ENCODE results near the gene C4orf54. TPM values are rescaled to one million over a fixed set of nuclear protein-coding genes. Genes with fewer than 3 reads are reported as not detected.

Gene C4orf54
- total and polyA plus RNA-seq, 2 of the 8 experiments (the other 6 are each of a cell fraction or from before 2014, with no cell fraction given) = not detected

- FAIRE-seq (no peak), DNase-seq (ENCODE audit: low read depth in 1 of 2, low spot score in 2 of 2) (no peak)
- no peak overlapping the region for H4K91ac ChIP-seq (replicated peaks; ENCODE audit: insufficient read length, low read length)
- H3K4me3 ChIP-seq (ENCODE audit: extremely low read depth in 1 of 4, insufficient read depth in 2 of 4, low read depth in 3 of 4, low read length in 4 of 4) = no peak overlapping the region
- no peaks in the 10 kb centered on the region for H3K9me3 ChIP-seq (ENCODE audit: insufficient read depth in 2 of 2, low read depth in 1 of 2, low read length in 1 of 2)
- H2BK20ac ChIP-seq (ENCODE audit: low read length) = no peak overlapping the region
- no peak overlapping the region for H4K5ac ChIP-seq (ENCODE audit: insufficient read length, low read depth, low read length)
- H3K4me1 ChIP-seq (replicated peaks in 1 of 4; ENCODE audit: control insufficient read depth in 3 of 4, insufficient read depth in 4 of 4, low read length in 3 of 4) = peaks cover 0 to 3% (median 0%) of the 10 kb centered on the region in 4 experiments; a peak in 2 of 7 replicates
- H3K27me3 ChIP-seq (replicated peaks in 1 of 4; ENCODE audit: control insufficient read depth in 3 of 4, extremely low read depth in 1 of 4, insufficient read depth in 3 of 4, low read length in 3 of 4) = no peaks in the 10 kb centered on the region
- no peak overlapping the region for H3K23ac ChIP-seq (ENCODE audit: insufficient read length)
- H3K18ac ChIP-seq (ENCODE audit: extremely low read depth, low read length) = no peak overlapping the region
- H4K8ac ChIP-seq (ENCODE audit: extremely low read depth, insufficient read depth, low read length) = no peak overlapping the region
- no peaks in the 10 kb centered on the region for H4K20me1 ChIP-seq (replicated peaks in 1 of 2; ENCODE audit: control insufficient read depth in 1 of 2, insufficient read depth in 2 of 2, low read length in 2 of 2)
- no peak overlapping the region for H2AFZ ChIP-seq (ENCODE audit: low read length)
- no peak overlapping the region for H3K4ac ChIP-seq (replicated peaks; ENCODE audit: insufficient read length, low read depth, low read length)
- POLR2A ChIA-PET (ENCODE audit: partially characterized antibody) = no interaction called here
- no peaks in the 10 kb centered on the region for H3K79me1 ChIP-seq (ENCODE audit: low read depth, low read length)
- H3K36me3 ChIP-seq (ENCODE audit: control insufficient read depth in 2 of 4, insufficient read depth in 4 of 4, low read length in 3 of 4) = no peaks in the 10 kb centered on the region
- no peak overlapping the region for H2BK120ac ChIP-seq (replicated peaks; ENCODE audit: low read depth, low read length)
- no peak overlapping the region for H2BK5ac ChIP-seq (ENCODE audit: low read depth, low read length)
- no peak overlapping the region for H3K14ac ChIP-seq (ENCODE audit: insufficient read length)
- H2BK15ac ChIP-seq (ENCODE audit: low read length) = no peak overlapping the region
- no peak overlapping the region for H2AK5ac ChIP-seq (ENCODE audit: low read depth, low read length)
- no peaks in the 10 kb centered on the region; the same call in 1 of the 2 replicates for H3K23me2 ChIP-seq (ENCODE audit: low read depth, low read length)
- H3K27ac ChIP-seq (ENCODE audit: low read depth, low read length) = no peak overlapping the region
- no peak overlapping the region for H3K9ac ChIP-seq (replicated peaks in 1 of 4; ENCODE audit: extremely low read depth in 1 of 4, low read depth in 3 of 4, low read length in 3 of 4)
- CTCF ChIA-PET (ENCODE audit: partially characterized antibody) = interaction anchor here (0.6 to 1.0 kb wide), 2 partner anchors 21 to 192 kb away, joined by 3 to 4 read pairs; no protein-coding TSS in a partner anchor
- WGBS, 2 experiments (ENCODE audit: extremely low coverage in 1 of 2, insufficient coverage in 1 of 2, insufficient read length in 1 of 2, insufficient replicate concordance in 2 of 2, low coverage in 1 of 2, low lambda C conversion rate in 2 of 2, missing lambda C conversion rate in 1 of 2) = 86% methylated on average over 3 of the region's 3 CpGs; no CpG with 5 or more reads in 1 of the 2 experiments
- no peak overlapping the region for H3K56ac ChIP-seq (replicated peaks; ENCODE audit: insufficient read length, low read depth, low read length)
- no peak overlapping the region for H3K4me2 ChIP-seq (ENCODE audit: insufficient read depth in 1 of 2, low read depth in 2 of 2, low read length in 2 of 2)
- H2BK12ac ChIP-seq (ENCODE audit: low read depth, low read length) = no peak overlapping the region
- H3K79me2 ChIP-seq (ENCODE audit: control insufficient read depth in 1 of 2, insufficient read depth in 2 of 2, low read length in 2 of 2) = no peaks in the 10 kb centered on the region
- TF ChIP-seq HDAC2 (IDR thresholded peaks at IDR 0.05; ENCODE audit: borderline replicate concordance in 1 of 2, low read depth in 2 of 2, low read length in 2 of 2) (no peak), RFX5 (IDR thresholded peaks at IDR 0.05; ENCODE audit: borderline replicate concordance, low read depth, low read length) (no peak), RNF2 (IDR thresholded peaks at IDR 0.05; ENCODE audit: borderline replicate concordance, low read depth, low read length, missing control alignments, poor library complexity, severe bottlenecking) (no peak), CHD1 (IDR thresholded peaks at IDR 0.05; ENCODE audit: low read depth, low read length) (no peak), ASH2L (IDR thresholded peaks at IDR 0.05; ENCODE audit: low read length) (no peak), SIN3A (conservative IDR thresholded peaks at IDR 0.05 in 1 of 2, IDR thresholded peaks at IDR 0.05 in 1 of 2; ENCODE audit: low read depth in 1 of 2, low read length in 2 of 2) (no peak), ATF3 (IDR thresholded peaks at IDR 0.05; ENCODE audit: insufficient read depth, low read depth, low read length) (no peak), CTCF (IDR thresholded peaks at IDR 0.05; ENCODE audit: control extremely low read depth in 1 of 3, insufficient read depth in 1 of 3, low read depth in 1 of 3, low read length in 3 of 3) (no peak), NRF1 (IDR thresholded peaks at IDR 0.05; ENCODE audit: low read depth, low read length) (no peak), POU5F1 (IDR thresholded peaks at IDR 0.05; ENCODE audit: low read depth, low read length) (no peak)
Observed at GRCh38 chr4:99635601-99636000, 22.0 kb downstream of the C4orf54 start.
